SK-N-SH treated with all-trans-retinoic acid at 6 μM for 48 hours (cell line): ENCODE results near the gene PRKAB2.
"Not testable (repeated sequence)": the region's sequence is repeated elsewhere in the genome, so short reads cannot be mapped to it uniquely, and the experiment has no call there.

Experiments
- ATAC-seq: fragments of 200-7000 bp; cut with Tn5 transposase; 3 replicates; pipeline ENCODE4 v1.9.1; 2020; ENCODE audit warnings: mild to moderate bottlenecking, moderate library complexity
- ARNTL ChIP-seq: fragments of 450-650 bp; formaldehyde crosslinking; IDR thresholded peaks from 2 replicates; pipeline ENCODE4 v1.5.0; 2020; ENCODE audit warnings: low read depth, mild to moderate bottlenecking, moderate library complexity, borderline replicate concordance
- BACH2 ChIP-seq: fragments of 250-450 bp; sonication (Bioruptor Pico); IDR thresholded peaks from 2 replicates; pipeline ENCODE4 v1.9.0; 2021; ENCODE audit warnings: mild to moderate bottlenecking, borderline replicate concordance
- CSDC2 ChIP-seq: fragments of 250-450 bp; sonication (Bioruptor Pico); IDR thresholded peaks from 2 replicates; pipeline ENCODE4 v1.5.0; 2020; ENCODE audit warnings: mild to moderate bottlenecking, moderate library complexity
- GLIS3 ChIP-seq: fragments of 250-450 bp; sonication (Bioruptor Pico); IDR thresholded peaks from 2 replicates; pipeline ENCODE4 v1.5.0; 2020; ENCODE audit warnings: mild to moderate bottlenecking, moderate library complexity
- OSR1 ChIP-seq: fragments of 250-450 bp; sonication (Bioruptor Pico); IDR thresholded peaks from 2 replicates; pipeline ENCODE4 v1.8.0; 2022; ENCODE audit warnings: moderate library complexity, mild to moderate bottlenecking, inconsistent platforms
- PPARA ChIP-seq: fragments of 250-450 bp; sonication (Bioruptor Pico); IDR thresholded peaks from 2 replicates; pipeline ENCODE4 v1.5.0; 2020; ENCODE audit warnings: mild to moderate bottlenecking, borderline replicate concordance
- RARB ChIP-seq: fragments of 250-450 bp; sonication (Bioruptor Pico); IDR thresholded peaks from 2 replicates; pipeline ENCODE4 v1.8.0; 2021; ENCODE audit warnings: mild to moderate bottlenecking, moderate library complexity
- SNAI2 ChIP-seq: fragments of 250-450 bp; sonication (Bioruptor Pico); IDR thresholded peaks from 2 replicates; pipeline ENCODE4 v1.5.0; 2020; ENCODE audit warnings: mild to moderate bottlenecking, moderate library complexity
- TOX ChIP-seq: fragments of 250-450 bp; sonication (Bioruptor Pico); IDR thresholded peaks from 2 replicates; pipeline ENCODE4 v1.8.0; 2021; ENCODE audit warnings: mild to moderate bottlenecking, moderate library complexity, borderline replicate concordance
- ZC3H10 ChIP-seq: fragments of 250-450 bp; sonication (Bioruptor Pico); IDR thresholded peaks from 2 replicates; pipeline ENCODE4 v1.5.1; 2021; ENCODE audit warnings: mild to moderate bottlenecking, moderate library complexity
- ZFP3 ChIP-seq: fragments of 250-450 bp; sonication (Bioruptor Pico); IDR thresholded peaks from 2 replicates; pipeline ENCODE4 v1.5.0; 2020; ENCODE audit warnings: mild to moderate bottlenecking, moderate library complexity
- ZFP30 ChIP-seq: fragments of 450-650 bp; formaldehyde crosslinking; IDR thresholded peaks from 2 replicates; pipeline ENCODE4 v1.5.0; 2022; ENCODE audit warnings: mild to moderate bottlenecking, moderate library complexity
- ZNF565 ChIP-seq: fragments of 450-650 bp; formaldehyde crosslinking; conservative IDR thresholded peaks from 2 replicates; pipeline ENCODE4 v1.5.0; 2020; ENCODE audit warnings: low read depth, mild to moderate bottlenecking, moderate library complexity
- ZNF8 ChIP-seq: fragments of 450-650 bp; formaldehyde crosslinking; IDR thresholded peaks from 2 replicates; pipeline ENCODE4 v1.5.0; 2020; ENCODE audit warnings: mild to moderate bottlenecking, moderate library complexity
- TF ChIP-seq, protein P1 (sequence below): fragments of 250-450 bp; sonication (Bioruptor Pico); IDR thresholded peaks from 2 replicates; pipeline ENCODE4 v1.5.0; 2020; ENCODE audit warnings: mild to moderate bottlenecking, moderate library complexity
- TF ChIP-seq, protein P2 (sequence below): fragments of 250-450 bp; sonication (Bioruptor Pico); IDR thresholded peaks from 2 replicates; pipeline ENCODE4 v1.5.1; 2020; ENCODE audit warnings: low read depth, mild to moderate bottlenecking, moderate library complexity
- TF ChIP-seq, protein P3 (sequence below): fragments of 250-450 bp; sonication (Bioruptor Pico); IDR thresholded peaks from 2 replicates; pipeline ENCODE4 v1.8.0; 2020; ENCODE audit warnings: mild to moderate bottlenecking, moderate library complexity, borderline replicate concordance
- TF ChIP-seq, protein P4 (sequence below): fragments of 250-450 bp; sonication (Bioruptor Pico); IDR thresholded peaks from 2 replicates; pipeline ENCODE4 v1.8.0; 2021; ENCODE audit warnings: low read depth, mild to moderate bottlenecking, moderate library complexity, borderline replicate concordance

Gene PRKAB2

DNA sequence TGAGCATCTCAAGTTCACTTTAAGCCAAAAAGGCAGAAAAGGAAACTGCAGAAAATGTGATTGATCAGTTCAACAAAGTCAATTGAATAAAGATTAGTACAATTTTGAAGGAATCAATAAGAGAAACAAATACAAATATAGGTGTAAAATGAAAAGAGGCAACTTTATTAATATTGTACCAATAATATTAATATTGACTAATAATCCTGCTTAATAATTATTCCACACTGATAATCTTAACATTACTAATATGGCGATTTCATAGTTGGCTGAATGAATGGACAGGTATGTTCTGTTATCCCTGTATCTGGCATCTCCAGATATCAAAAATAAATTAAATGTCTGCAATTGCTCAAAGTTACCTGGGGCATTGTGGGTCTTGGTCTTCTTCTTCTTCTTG lies 61.8 kb downstream of the PRKAB2 start:
- ATAC-seq, result no peak
- TF ChIP-seq, protein P1, sequence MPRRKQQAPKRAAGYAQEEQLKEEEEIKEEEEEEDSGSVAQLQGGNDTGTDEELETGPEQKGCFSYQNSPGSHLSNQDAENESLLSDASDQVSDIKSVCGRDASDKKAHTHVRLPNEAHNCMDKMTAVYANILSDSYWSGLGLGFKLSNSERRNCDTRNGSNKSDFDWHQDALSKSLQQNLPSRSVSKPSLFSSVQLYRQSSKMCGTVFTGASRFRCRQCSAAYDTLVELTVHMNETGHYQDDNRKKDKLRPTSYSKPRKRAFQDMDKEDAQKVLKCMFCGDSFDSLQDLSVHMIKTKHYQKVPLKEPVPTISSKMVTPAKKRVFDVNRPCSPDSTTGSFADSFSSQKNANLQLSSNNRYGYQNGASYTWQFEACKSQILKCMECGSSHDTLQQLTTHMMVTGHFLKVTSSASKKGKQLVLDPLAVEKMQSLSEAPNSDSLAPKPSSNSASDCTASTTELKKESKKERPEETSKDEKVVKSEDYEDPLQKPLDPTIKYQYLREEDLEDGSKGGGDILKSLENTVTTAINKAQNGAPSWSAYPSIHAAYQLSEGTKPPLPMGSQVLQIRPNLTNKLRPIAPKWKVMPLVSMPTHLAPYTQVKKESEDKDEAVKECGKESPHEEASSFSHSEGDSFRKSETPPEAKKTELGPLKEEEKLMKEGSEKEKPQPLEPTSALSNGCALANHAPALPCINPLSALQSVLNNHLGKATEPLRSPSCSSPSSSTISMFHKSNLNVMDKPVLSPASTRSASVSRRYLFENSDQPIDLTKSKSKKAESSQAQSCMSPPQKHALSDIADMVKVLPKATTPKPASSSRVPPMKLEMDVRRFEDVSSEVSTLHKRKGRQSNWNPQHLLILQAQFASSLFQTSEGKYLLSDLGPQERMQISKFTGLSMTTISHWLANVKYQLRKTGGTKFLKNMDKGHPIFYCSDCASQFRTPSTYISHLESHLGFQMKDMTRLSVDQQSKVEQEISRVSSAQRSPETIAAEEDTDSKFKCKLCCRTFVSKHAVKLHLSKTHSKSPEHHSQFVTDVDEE (CRISPR knock-in tag), result no peak
- TF ChIP-seq OSR1 (no peak), BACH2 (no peak), TOX (CRISPR knock-in tag) (no peak), ARNTL (CRISPR knock-in tag) (no peak), GLIS3 (CRISPR knock-in tag) (no peak), SNAI2 (CRISPR knock-in tag) (no peak), CSDC2 (no peak), ZNF8 (CRISPR knock-in tag) (no peak), ZNF565 (CRISPR knock-in tag) (no peak)
- TF ChIP-seq, protein P2, sequence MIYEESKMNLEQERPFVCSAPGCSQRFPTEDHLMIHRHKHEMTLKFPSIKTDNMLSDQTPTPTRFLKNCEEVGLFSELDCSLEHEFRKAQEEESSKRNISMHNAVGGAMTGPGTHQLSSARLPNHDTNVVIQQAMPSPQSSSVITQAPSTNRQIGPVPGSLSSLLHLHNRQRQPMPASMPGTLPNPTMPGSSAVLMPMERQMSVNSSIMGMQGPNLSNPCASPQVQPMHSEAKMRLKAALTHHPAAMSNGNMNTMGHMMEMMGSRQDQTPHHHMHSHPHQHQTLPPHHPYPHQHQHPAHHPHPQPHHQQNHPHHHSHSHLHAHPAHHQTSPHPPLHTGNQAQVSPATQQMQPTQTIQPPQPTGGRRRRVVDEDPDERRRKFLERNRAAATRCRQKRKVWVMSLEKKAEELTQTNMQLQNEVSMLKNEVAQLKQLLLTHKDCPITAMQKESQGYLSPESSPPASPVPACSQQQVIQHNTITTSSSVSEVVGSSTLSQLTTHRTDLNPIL, result no peak

DNA sequence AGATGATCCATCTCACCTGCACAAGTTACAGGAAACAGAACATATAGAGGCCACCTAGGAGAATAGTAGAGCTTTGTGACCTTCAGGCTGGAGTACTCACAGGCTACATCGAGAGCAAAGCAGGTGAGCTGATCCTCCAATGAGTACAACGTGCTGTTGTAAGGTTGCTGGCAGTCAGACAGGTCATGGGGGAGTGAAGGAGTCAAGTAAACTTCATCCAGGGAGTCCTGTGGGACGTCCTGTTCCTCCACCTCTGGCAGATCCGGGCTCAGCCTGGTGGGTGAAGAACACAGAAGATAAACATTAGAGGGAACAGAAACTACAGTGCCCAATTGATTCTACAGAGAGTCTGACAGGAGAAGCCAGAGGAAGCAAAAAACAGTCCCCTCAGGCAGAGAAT lies 62.5 kb downstream of the PRKAB2 start:
- ATAC-seq, result no peak
- TF ChIP-seq ZNF565 (CRISPR knock-in tag), result no peak
- TF ChIP-seq, protein P3, sequence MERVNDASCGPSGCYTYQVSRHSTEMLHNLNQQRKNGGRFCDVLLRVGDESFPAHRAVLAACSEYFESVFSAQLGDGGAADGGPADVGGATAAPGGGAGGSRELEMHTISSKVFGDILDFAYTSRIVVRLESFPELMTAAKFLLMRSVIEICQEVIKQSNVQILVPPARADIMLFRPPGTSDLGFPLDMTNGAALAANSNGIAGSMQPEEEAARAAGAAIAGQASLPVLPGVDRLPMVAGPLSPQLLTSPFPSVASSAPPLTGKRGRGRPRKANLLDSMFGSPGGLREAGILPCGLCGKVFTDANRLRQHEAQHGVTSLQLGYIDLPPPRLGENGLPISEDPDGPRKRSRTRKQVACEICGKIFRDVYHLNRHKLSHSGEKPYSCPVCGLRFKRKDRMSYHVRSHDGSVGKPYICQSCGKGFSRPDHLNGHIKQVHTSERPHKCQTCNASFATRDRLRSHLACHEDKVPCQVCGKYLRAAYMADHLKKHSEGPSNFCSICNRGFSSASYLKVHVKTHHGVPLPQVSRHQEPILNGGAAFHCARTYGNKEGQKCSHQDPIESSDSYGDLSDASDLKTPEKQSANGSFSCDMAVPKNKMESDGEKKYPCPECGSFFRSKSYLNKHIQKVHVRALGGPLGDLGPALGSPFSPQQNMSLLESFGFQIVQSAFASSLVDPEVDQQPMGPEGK (CRISPR knock-in tag), result no peak
- TF ChIP-seq RARB (CRISPR knock-in tag), result no peak
- no peak for TF ChIP-seq ZNF8 (CRISPR knock-in tag)
- TF ChIP-seq BACH2, result no peak
- TF ChIP-seq ZFP3 (CRISPR knock-in tag), result no peak
- TF ChIP-seq CSDC2, result no peak
- TF ChIP-seq ARNTL (CRISPR knock-in tag), result no peak
- TF ChIP-seq GLIS3 (CRISPR knock-in tag), result no peak
- TF ChIP-seq, protein P1 (CRISPR knock-in tag), result no peak
- no peak for TF ChIP-seq ZC3H10
- TF ChIP-seq PPARA, result no peak
- no peak for TF ChIP-seq ZFP30 (CRISPR knock-in tag)
- TF ChIP-seq, protein P2, result no peak

DNA sequence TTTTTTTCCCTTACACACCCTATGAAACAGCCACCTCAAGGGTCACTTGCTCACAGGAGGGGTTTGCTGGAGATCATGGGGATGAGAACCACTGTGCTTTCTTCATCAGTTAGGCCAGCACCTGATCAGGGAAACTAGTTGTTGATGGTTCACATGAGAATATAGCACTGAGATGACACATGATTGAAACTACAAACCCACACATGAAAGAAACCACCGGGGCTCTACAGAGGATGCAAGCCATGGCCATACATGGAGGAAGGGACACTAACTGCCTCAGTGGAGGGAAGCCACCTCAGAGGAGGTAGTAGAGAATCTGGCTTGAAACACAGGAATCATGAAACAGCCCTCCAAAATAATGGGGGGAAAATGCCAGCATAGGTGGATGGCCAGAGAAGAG lies 63.2 kb downstream of the PRKAB2 start:
- no peak for TF ChIP-seq SNAI2 (CRISPR knock-in tag)
- TF ChIP-seq PPARA, result no peak
- no peak for TF ChIP-seq ZFP30 (CRISPR knock-in tag)
- no peak for TF ChIP-seq TOX (CRISPR knock-in tag)
- TF ChIP-seq, protein P4, sequence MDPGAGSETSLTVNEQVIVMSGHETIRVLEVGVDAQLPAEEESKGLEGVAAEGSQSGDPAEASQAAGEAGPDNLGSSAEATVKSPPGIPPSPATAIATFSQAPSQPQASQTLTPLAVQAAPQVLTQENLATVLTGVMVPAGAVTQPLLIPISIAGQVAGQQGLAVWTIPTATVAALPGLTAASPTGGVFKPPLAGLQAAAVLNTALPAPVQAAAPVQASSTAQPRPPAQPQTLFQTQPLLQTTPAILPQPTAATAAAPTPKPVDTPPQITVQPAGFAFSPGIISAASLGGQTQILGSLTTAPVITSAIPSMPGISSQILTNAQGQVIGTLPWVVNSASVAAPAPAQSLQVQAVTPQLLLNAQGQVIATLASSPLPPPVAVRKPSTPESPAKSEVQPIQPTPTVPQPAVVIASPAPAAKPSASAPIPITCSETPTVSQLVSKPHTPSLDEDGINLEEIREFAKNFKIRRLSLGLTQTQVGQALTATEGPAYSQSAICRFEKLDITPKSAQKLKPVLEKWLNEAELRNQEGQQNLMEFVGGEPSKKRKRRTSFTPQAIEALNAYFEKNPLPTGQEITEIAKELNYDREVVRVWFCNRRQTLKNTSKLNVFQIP (CRISPR knock-in tag), result no peak
- no peak for ATAC-seq

DNA sequence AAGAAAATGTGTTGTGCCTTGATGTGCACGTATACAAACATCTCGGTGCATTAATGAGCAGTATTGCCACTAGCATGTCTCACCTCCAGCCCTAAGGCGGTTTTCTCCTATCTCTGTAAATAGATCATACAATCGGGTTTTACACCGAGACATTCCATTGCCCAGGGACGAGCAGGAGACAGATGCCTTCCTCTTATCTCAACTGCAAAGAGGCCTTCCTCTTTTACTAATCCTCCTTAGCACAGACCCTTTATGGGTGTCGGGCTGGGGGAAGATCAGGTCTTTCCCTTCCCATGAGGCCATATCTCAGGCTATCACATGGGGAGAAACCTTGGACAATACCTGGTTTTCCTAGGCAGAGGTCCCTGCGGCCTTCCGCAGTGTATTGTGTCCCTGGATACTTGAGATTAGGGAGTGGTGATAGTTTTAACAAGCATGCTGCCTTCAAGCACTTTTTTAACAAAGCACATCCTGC lies 65.8 kb downstream of the PRKAB2 start:
- not testable (repeated sequence) for ATAC-seq
